NCI-H510A (cell line): ENCODE results near the gene FLVCR1.
"Not testable (repeated sequence)": the region's sequence is repeated elsewhere in the genome, so short reads cannot be mapped to it uniquely, and the experiment has no call there.

Experiments
- DNase-seq: peaks from one replicate; lab custom pipeline; 2025; lab: John Stamatoyannopoulos, UW

Gene FLVCR1

DNA sequence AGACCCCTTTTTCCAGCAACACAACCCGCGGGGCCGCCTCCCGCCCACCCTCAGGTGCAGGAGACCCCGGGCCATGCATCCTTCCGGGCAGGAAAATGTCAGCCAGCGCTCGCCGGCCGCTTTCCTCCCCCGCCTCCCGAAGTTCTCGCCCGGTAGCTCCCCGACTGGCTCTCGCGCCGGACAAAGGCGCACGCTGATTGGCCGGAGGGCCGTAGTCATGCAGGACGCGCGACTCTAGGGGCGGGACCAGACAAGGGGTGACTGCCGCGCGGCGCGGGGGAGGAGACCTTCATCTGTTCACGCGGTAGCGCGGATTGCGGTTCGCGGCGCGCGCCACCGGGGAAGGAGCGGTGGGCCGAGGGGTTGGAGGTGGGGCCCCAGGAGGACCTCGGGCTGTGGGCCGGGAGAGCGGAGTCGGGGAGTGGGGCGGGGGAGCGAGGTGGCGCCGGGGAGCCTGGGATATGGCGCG is at the start of gene FLVCR1:
TSS of gene FLVCR1 (plus strand) at position 284 of the 469 bp plus-strand sequence. CDS start at position 462, 178 bp downstream.
- DNase-seq = peak; percentile 95

DNA sequence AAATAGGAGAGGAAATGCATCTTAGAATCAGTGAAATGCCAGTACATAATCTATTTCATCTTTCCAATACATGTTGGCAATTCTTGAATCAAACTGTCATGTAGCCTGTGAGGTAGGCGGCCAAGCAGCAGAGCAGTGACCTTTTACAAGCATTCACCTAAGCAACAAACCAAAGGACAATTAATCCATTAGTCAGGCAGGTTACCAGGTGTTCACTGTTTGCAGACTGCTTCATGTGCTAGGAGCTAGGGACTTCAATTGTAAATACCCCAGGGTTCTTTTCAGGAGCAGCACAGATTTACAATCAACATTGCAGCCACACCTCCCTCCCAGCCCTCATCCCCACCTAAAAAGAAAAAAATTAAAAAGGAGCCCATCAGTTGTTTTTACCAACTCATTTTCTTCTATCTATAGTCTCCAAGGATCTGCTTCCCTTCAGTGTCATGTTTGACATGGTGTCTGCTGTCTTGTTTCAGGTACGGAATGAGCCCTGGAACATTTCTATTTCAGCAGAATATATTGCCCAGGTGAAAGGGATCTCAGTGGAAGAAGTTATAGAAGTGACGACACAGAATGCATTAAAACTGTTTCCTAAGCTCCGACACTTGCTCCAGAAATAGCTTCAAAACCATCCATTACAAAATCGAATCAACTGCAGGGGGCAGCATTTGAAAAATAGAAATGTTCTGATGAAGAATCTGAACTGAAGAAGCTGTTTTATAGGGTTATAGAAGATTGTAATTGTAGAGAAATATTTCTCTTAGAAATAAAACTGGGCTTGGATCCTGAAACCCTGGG is 43.3 kb upstream of the FLVCR1 start:
- DNase-seq = peak; percentile 19

DNA sequence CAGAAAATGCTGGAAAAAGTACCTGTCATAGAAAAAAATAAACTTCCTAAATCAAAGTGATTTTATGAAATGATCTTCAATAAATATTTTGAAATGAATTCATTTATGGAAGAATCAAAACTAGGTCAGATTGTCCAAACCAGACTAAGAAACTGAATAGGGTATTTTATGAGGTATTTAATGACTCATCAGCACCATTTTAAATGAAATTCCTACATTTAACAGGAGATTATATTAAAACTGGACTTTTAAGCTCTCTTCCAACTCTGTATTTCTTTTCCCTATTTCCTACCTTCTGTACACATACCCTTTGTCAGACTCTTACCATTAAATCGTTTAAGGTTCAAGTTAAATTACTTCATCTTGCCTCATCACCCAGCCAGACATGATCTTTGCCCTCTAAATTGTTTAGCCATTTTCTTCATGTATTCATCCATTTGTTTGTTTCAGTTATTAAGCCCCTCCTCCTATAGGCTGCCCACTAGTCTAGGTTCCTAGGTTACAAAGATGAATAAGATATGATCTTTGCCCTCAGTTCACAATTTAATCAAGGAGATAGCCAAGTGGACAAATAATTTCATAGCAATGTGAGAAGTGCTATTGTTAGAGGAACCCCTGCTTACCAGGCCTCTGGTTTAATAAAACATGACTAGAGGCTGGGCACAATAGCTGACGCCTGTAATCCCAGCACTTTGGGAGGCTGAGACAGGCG is 41.4 kb upstream of the FLVCR1 start:
- DNase-seq = no peak

DNA sequence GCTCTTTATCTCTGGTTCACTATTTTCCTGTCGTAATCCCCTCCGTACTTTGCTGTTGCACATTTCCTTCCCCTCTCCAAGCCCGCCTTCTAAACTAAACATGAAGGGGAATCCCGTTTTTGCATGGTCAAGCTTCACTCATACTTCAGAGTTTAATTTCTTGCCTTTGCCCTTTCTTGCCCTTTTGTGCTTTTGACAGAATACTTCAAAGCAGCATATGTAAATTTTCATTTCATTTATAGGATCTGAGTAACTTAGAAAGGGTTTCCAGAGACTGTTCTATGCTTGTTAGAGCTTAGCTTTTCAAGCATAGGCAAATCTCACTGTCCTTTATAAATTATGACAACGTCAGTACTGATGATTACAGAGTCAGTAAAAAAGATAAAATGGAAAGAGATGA is 38.3 kb upstream of the FLVCR1 start:
- no peak for DNase-seq

DNA sequence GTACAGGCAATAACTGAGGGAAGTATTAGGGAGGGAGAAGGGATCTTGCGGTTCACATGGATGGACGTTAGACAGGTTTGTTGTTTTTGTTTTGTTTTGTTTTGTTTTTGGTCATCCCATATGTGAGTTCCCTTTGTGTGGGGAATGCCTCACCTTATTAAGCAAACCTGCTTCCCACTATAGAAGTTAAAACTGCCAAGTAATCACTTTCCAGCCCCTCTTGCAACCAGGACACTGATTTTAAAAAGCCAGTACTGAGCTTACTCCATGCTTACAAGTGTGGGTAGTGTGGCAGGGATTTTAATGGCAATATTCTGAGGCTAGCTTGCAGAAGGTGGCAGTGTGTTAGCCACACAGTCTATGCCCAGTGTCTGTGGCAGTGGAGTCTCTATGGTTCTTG is 37.1 kb upstream of the FLVCR1 start:
- DNase-seq = no peak

DNA sequence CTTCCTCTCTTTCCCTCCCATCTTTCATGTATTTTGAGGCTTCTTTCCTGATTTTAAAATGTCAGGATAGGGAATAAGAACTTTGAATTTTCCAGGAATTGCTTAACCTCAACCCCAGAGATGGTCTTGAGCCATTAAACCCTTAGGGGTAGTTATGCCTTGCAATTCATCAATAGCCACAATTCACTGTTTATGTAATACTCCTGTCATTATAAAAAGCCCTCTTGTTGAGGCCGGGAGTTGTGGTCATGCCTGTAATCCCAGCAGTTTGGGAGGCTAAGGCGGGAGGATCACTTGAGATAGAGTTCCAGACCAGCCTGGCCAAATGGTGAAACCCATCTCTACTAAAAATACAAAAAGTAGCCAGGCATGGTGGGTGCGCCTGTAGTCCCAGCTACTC is 35.1 kb upstream of the FLVCR1 start:
- DNase-seq = no peak

DNA sequence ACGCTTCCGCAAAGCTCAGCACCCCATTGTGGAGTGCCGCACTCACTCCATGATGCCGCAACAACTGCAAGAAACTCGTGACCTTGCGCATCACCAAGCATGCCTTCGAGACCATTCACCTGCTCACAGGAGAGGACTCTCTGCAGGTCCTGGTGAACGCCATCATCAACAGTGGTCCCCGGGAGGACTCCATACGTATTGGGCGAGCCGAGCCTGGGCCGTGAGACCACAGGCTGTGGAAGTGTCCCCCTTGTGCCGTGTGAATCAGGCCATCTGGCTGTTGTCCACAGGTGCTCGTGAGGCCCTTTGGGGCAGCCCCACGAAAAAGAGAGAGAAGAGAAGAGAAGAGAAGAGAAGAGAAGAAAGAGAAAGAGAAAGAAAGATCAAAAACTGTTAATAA is 33.9 kb upstream of the FLVCR1 start:
- no peak for DNase-seq

DNA sequence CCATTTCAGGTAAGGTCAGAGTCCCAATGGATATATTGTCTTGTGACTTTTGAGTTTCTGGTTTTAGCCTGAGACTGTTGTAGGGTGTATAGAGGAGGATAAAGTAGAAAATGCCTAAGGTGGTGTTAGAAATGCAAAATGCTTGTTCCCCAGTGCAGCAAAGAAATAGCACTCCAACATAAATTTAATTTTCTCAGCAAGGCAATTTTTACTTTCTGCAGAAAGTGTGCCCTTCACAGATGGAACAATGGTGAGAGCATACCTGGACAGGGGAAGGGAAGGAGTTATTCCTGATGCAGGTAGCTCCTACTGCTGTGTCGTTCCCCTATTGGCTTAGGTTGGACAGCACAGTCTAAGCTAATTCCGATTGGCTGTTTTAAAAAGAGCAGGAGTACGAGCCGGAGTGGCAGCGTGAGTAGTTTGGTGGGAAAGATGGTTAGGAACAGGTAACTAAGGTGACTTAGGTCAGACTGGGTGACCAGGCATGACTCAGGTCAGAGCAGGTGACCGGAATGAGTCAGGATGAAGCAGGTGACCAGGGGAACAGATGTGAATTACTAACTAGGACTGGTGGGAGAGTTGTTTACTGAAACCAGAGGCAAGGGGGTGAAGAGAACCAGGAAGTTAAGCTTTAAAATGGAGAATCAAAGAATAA is 32.1 kb upstream of the FLVCR1 start:
- no peak for DNase-seq

DNA sequence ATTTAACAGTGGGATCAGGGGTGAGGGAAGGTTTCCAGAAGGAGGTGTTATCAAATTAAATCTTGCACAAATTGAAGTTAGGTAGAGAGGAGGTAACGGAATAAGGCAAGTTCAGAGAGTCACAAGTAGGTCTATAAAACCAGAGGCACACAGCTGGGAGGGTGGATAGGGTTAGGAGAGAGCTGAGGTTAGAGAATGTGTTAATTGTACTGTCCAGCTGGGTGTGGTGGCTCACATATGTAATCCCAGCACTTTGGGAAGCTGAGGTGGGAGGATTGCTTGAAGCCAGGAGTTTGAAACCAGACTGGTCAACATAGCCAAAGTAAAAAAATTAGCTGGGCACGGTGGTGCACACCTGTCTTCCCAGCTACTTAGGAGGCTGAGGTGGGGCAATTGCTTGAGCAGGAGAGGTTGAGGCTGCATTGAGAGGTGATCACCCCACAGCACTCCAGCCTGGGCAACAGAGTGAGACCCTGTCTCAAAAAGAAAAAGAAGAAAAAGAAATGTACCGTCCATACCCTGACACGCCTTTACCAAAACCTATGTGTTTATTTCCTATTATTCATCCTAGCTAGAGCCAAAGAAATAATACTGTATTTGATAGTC is 30.8 kb upstream of the FLVCR1 start:
- no peak for DNase-seq

DNA sequence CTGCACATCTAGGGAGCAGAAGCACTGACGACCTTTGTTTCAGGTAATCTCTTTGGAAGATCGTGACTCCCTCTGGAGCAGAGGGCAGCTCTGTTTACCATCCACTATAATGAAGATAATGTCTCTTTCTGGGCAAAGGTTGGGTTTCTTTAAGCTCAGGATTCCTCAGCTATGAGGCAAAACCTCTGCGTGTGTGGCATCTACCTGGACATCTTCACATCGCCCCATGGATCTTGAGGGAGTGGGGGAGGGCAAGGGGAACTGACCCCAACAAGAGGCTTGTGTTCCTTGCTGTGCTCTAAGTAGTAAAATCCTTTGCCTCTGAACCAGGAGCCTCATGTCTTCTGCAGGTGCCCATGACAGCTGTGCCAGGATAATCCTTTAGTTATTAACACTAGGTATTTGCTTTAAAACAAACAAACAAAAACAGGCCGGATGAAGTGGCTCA is 30.2 kb upstream of the FLVCR1 start:
- no peak for DNase-seq

DNA sequence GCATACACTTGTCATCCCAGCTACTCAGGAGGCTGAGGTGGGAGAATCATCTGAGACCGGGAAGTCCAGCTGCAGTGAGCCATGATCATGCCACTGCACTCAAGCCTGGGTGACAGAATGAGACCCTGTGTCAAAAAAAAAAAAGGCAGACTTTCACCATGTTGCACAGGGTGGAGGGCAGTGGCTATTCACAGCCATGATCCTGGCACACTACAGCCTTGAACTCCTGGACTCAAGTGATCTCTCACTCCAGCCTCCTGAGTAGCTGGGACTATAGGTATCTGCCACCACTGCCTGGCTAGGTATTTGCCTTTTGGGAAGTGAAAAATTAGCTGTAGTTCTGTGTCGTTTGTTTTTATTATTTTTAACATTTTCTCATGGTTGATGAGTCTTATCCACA is 29.7 kb upstream of the FLVCR1 start:
- DNase-seq = no peak

DNA sequence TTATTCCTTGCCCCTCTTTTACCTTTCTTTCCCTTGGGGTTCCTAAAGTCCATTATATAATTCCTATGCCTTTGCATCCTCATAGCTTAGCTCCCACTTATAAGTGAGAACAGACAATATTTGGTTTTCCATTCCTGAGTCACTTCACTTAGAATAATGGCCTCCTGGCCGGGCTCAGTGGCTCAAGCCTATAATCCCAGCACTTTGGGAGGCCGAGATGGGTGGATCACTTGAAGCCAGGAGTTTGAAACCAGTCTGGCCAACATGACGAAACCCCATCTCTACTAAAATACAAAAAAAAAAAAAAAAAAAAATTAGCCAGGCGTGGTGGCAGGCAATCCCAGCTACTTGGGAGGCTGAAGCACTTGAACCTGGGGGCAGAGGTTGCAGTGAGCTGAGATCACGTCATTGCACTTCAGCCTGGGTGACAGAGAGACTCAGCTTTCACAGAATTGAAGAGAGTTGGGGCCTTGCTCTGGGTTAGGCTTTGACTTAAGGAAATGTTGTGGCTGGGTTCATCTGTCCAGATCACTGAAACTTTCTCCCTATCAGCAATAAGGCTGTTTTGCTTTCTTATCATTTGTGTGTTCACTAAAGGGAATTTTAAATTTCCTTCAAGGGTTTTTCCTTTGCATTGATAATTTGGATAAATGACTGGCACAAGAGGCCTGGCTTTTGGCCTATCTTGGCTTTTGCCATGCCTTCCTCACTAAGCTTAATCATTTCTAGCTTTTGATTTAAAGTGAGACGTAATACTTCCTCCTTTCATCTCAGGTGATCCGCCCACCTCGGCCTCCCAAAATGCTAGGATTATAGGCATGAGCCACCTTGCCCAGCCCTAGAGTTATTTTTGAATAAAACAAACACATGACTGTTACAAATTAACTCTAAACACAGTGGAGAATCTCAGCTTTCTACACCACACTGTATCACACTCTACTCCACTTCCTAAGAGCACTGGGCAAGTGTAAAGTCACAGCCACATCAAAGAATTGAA is 24.6 kb upstream of the FLVCR1 start:
- DNase-seq = not testable (repeated sequence)

DNA sequence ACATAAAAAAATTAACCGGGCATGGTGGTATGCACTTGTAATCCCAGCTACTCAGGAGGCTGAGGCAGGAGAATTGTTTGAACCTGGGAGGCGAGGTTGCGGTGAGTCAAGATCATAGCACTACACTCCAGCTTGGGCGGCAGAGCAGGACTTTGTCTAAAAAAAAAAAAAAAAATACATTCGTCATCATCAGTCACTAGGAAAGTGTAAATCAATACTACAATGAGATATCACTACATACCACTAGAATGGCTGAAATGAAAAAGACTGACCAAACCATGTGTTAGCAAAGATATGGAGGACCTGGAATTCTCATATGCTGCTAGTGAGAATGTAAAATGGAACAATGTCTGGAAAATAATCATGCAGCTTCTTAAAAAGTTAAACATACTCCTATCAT is 19.9 kb upstream of the FLVCR1 start:
- DNase-seq = no peak

DNA sequence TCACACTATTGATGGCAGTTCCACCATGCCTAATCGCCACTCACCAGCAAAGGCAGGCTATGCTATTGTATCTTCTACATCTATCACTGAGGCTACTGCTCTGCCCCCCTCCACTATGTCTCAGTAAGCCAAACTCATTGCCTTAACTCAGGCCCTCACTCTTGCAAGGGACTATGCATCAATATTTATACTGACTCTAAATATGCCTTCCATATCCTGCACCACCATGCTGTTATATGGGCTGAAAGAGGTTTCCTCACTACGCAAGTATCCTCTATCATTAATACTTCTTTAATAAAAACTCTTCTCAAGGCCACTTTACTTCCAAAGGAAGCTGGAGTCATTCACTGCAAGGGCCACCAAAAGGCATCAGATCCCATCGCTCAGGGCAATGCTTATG is 13.6 kb upstream of the FLVCR1 start:
- DNase-seq = not testable (repeated sequence)

DNA sequence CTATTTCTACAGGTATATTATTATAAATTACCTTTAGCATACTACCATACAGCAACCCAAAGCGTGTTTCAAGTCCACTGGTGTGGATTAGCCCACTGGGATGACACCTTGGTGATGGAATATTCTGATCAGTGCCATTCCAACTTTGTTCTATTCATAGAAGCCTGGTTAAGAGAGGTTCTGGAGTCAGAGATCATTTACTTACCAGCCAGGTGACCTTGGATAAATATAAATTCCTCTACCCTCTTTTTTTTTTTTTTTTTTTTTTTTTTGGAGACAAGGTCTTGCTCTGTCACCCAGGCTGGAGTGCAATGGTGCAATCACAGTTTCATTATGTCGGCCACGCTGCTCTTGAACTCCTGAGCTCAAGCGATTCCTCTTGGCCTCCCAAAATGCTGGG is 10.5 kb upstream of the FLVCR1 start, which contains the start of gene SPATA45:
TSS of gene SPATA45 (minus strand) at position 101 of the 400 bp plus-strand sequence. CDS start 11,500 bp downstream, outside the sequence.
- no peak for DNase-seq

DNA sequence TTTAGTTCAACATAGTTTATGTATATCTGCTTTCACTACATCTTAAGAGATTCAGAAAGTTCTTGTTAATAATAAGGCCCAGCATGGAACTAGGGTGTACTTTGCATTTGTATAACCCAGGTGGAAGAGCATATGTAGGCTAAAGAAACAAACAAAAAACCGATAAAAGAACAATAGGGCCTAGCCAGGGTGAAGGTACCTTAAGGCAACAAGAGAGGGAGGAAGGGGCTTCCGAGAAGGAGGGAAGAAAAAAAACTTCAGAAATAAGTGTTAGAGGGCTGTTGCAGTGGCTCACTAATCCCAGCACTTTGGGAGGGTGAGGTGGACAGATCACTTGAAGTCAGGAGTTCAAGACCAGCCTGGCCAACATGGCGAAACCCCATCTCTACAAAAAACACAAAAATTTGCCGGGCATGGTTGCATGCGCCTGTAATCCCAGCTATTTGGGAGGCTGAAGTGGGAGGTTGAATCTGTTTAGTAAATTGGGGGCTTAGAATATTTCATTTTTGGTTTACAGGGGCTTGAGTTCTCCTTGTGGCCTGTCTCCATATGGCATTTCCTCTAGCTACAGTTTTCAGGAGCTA is 5.9 kb upstream of the FLVCR1 start:
- DNase-seq = no peak

DNA sequence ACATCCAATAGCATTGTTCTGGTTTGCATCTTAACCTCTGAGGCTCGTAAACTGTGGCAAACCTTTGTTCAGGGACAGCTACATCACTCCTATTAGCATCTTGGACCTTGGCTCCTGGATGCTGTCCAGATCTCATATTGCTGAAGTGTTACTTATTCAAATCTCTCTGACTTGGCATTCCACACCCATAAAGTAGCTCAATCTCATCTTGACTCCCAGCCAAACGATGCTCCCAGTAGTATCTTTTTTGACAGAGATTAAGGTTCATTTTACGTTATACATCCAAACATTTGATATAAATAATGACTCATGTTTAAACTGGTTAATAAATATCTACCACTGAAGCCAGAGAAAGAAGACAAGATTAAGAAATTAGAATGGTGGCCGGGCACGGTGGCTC is 4.4 kb upstream of the FLVCR1 start:
- DNase-seq = no peak

DNA sequence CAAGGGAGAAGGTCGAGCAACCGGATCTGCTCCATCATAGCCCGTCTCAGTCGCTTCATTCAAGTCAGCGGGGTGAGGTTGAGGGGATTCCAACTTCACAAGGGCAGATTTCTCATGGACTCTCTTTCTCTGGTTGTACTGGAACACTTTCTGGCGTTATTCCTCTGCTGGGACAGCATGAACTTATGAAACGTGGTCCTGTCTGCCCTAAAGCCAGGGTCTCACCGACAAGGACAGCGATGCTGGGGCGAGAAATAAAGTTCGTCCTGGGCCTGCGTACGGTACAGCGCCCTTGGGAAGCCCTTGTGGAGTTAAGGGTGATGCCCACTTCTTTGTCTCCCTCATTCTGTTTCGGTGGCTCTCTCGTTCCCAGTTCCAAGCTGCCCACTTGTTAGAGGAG is 1.3 kb upstream of the FLVCR1 start:
- no peak for DNase-seq

DNA sequence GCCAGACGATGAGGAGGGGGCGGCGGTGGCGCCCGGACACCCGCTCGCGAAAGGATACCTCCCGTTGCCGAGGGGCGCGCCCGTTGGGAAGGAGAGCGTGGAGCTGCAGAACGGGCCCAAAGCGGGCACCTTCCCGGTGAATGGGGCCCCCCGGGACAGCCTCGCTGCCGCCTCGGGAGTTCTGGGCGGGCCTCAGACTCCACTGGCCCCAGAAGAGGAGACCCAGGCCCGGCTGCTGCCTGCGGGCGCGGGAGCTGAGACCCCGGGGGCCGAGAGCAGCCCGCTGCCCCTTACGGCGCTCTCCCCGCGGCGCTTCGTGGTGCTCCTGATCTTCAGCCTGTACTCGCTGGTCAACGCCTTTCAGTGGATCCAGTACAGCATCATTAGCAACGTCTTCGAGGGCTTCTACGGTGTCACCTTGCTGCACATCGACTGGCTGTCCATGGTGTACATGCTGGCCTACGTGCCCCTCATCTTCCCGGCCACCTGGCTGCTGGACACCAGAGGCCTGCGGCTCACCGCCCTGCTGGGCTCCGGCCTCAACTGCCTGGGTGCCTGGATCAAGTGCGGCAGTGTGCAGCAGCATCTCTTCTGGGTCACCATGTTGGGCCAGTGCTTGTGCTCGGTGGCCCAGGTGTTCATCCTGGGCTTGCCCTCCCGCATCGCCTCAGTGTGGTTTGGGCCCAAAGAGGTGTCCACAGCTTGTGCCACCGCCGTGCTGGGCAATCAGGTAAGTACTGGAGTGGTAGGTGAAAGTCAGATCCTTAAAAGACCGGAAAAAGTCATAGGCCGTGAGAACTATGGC is 588 bp downstream of the FLVCR1 start:
- DNase-seq = peak; percentile 29
